GM21529 (cell line): ENCODE results near the gene MAP9.
"Not testable (repeated sequence)": the region's sequence is repeated elsewhere in the genome, so short reads cannot be mapped to it uniquely, and the experiment has no call there.

Experiments used
- ATAC-seq: cut with Tn5 transposase; IDR thresholded peaks from one replicate; pipeline ENCODE4 v1.9.1; 2021; ENCODE audit not compliant: unreplicated experiment

MAP9 gene

GRCh38 chr4:155353923-155354540 lies 22.7 kb downstream of the MAP9 start:
- ATAC-seq: peak; percentile 98

DNA sequence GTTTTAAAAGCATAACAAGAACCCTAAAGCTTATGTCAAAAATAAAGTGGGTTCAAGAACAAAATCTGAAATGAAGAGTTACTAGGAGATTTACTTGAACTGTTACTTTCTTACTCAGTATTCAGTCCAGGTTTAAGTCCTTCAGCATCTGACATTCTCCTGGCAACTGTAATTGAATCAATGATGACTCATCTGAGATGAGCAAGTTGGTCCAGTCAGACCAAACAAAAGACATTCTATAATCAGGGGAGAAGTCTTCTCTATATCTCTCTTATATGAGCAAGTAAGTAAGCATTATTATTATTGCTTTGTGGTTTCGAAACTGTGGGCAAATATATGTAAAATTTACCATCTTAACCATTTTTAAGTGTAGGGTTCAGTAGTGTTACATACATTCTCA lies 34.6 kb downstream of the MAP9 start:
- ATAC-seq: no peak

GRCh38 chr4:155339999-155340398 lies 36.8 kb downstream of the MAP9 start:
- no peak for ATAC-seq

- ATAC-seq: no peak
These were observed 37.2 kb downstream of the MAP9 start for GRCh38 chr4:155339588-155339987.

GRCh38 chr4:155338196-155338595 lies 38.6 kb downstream of the MAP9 start:
- ATAC-seq: no peak

- ATAC-seq: no peak
These were observed 40.5 kb downstream of the MAP9 start for GRCh38 chr4:155336242-155336641.

DNA sequence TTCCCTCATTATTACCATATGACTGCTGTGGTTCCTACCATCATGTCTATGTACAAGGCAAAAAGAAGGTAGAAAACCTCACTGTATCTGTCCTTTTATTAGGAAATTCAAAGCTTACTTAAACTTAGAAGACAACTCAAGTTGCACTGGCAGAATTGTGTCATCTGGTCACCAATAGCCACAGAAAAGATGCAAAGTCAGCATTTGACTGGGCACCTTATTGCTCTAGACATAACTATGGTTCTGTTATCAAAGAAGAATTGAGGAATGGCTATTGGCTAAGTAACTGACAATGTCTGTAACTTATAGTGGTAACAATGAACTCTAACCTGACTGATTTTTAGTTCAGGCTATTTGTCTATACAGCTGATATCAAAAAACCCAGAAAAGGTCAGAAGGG lies 45.3 kb downstream of the MAP9 start:
- ATAC-seq: no peak

- no peak for ATAC-seq
These were observed 54.0 kb downstream of the MAP9 start for GRCh38 chr4:155322782-155323181.

DNA sequence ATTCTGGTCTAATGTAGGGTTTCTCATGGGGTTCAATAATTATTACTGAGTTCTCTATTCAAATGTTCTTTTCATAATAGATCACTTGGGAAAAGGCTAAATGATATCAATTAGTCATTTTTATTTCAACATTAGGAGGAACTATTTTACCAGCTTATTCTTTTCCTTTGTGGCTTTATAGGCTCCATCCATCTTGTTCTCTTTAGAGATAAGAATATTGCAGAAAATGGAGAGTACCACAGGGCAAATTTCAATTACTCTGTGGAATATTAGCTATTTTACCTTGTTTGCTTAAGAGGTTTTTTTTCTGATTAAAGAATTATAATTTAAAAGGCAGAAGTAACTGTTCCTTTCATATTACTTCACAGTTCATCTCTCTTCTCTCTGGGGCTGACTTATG lies 55.8 kb downstream of the MAP9 start:
- no peak for ATAC-seq

DNA sequence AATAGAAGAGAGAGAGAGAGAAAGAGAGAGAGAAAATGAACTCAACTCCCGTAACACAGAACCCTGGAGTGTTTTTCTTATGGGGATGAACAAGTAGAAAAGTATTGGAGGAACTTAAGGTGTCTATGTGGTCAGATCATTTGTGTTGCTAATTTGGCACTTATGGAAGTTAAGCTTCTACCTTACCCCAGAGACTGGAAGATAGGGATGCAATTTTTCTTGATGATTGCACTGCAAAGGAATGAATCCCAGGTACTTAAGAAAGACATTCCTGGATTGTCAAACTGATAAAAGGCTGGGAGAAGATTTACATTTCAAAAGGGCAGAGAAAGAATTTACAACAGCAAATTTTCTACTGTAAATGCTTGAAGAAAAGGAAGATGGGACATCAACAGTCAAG lies 57.2 kb downstream of the MAP9 start:
- no peak for ATAC-seq

GRCh38 chr4:155312027-155312426 lies 64.7 kb downstream of the MAP9 start:
- ATAC-seq: not testable (repeated sequence)

GRCh38 chr4:155307731-155308277 lies 69.0 kb downstream of the MAP9 start:
- no peak for ATAC-seq

DNA sequence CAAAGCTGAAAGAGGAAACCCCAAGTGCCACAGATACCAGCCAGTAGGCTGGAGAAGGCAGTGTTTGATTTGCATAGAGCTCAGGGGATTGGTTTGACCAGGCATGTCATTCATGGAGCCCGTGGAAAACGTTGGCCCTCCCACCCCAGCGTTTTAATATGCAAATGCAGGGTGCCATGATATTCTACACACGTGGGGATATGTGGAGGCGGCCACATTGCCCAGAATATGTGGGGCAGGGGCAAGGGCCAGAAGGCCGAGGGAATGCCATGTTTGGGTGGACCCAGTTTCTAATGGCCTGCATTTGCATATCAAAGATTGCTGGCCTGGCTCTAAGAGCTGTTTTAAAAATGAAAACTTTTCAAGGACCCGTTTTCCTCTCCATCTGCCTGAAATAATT lies 71.1 kb downstream of the MAP9 start:
- no peak for ATAC-seq

DNA sequence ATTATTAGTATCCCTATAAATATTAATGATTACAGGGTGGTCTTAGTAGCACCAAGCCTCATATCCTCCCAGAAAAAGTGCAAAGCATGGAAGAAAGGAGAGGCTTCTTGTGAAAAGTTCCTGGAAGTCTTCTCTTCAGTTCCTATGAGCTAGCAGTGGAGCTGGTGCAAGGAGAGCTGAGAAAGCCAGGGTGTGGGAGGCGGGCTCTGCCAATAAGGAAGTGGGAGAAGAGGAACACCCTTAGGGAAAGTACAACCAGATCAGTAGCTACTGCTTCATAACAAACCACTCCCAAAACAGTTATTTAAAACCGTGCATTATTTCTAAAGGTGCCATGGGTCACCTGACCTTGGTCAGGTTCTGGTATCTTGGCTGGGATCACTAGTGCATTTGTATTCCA lies 72.4 kb downstream of the MAP9 start:
- no peak for ATAC-seq

GRCh38 chr4:155299103-155299502 lies 77.7 kb downstream of the MAP9 start:
- no peak for ATAC-seq
